K562 (cell line): Measurements from ENCODE around the gene NLRP7. TPM values are rescaled to one million over a fixed set of nuclear protein-coding genes. Genes with fewer than 3 reads are reported as not detected.
"Not testable (repeated sequence)": the region's sequence is repeated elsewhere in the genome, so short reads cannot be mapped to it uniquely, and the experiment has no call there.

Experiments used
- ATAC-seq: fragments of 200-7000 bp; cut with Tn5 transposase; 3 replicates; pipeline ENCODE4 v1.9.1; 2020; ENCODE audit warnings: moderate library complexity
- BruUV-seq: library from RNA; stranded (reverse); fragments of 400-500 nt; replicated peaks from 2 replicates; lab custom pipeline; 2021; lab: Mats Ljungman, UMichigan
- CTCF ChIA-PET: fragments of 300-600 bp; formaldehyde crosslinking; extraction: SDS; loops from one replicate; lab custom pipeline; 2021; ENCODE audit warnings: low intra/inter-chr PET ratio; lab: Yijun Ruan, JAX
- POLR2A ChIA-PET: fragments of 300-600, 350-650 bp; sonication (Branson Sonifier 250); formaldehyde crosslinking; extraction: SDS; loops from one replicate; lab custom pipeline; 2021; ENCODE audit warnings: antibody characterized with exemption, inconsistent platforms; lab: Yijun Ruan, JAX
- DNase-seq, 4 experiments: peaks; one replicate each; pipeline versions ENCODE4 v3.0.0 to v3.0.0-alpha.2; 2011 to 2018; ENCODE audit warnings: low spot score in 3 of 4, mixed read lengths in 3 of 4; ENCODE audit errors: extremely low read depth in 1 of 4
- FAIRE-seq: peaks from 2 replicates; lab custom pipeline; 2011; peaks lifted over from hg19 to GRCh38; lab: Jason Lieb, UNC
- H2AFZ ChIP-seq: 2 replicates; pipeline ENCODE4 v1.6.0; 2011; ENCODE audit warnings: low read depth, low read length, control low read depth, inconsistent platforms
- H3K27ac ChIP-seq: fragments of 200-600 bp; 3 replicates; pipeline ENCODE4 v1.8.0; 2011; ENCODE audit warnings: low read depth, mild to moderate bottlenecking, control low read depth, inconsistent platforms, low read length, moderate library complexity, mixed read lengths; ENCODE audit errors: extremely low read depth
- H3K27me3 ChIP-seq, 2 experiments: fragments of 300-600 bp in 1 of 2; 2 replicates in 1 of 2; 3 replicates in 1 of 2; pipeline versions ENCODE4 v1.6.0 to v1.8.0; 2011; ENCODE audit warnings: inconsistent platforms in 2 of 2, low read length in 2 of 2, mild to moderate bottlenecking in 1 of 2, mixed read lengths in 1 of 2, moderate library complexity in 1 of 2; ENCODE audit not compliant: control insufficient read depth in 2 of 2, insufficient read depth in 2 of 2
- H3K36me3 ChIP-seq: fragments of 300-600 bp; 3 replicates; pipeline ENCODE4 v1.8.0; 2011; ENCODE audit warnings: mild to moderate bottlenecking, low read length, inconsistent platforms; ENCODE audit not compliant: control insufficient read depth, insufficient read depth
- H3K4me1 ChIP-seq, 2 experiments: fragments of 200-600 bp in 1 of 2; replicated peaks in 1 of 2; 2 replicates in 1 of 2; 3 replicates in 1 of 2; pipeline versions ENCODE4 v1.5.1 to v1.8.0; 2011; ENCODE audit warnings: inconsistent platforms in 2 of 2, low read length in 2 of 2, mild to moderate bottlenecking in 1 of 2, mixed read lengths in 1 of 2, moderate library complexity in 1 of 2; ENCODE audit not compliant: control insufficient read depth in 2 of 2, insufficient read depth in 2 of 2
- H3K4me2 ChIP-seq: 2 replicates; pipeline ENCODE4 v1.6.1; 2011; ENCODE audit warnings: low read length, control low read depth, inconsistent platforms, mixed read lengths; ENCODE audit not compliant: insufficient read depth
- H3K4me3 ChIP-seq: fragments of 200-600 bp; sonication (generic), shearing (Covaris generic); 2 replicates; pipeline ENCODE4 v1.5.1; 2016; ENCODE audit warnings: control low read depth, inconsistent platforms
- H3K79me2 ChIP-seq: fragments of 200-600 bp; 3 replicates; pipeline ENCODE4 v1.8.0; 2011; ENCODE audit warnings: low read length, inconsistent platforms; ENCODE audit not compliant: control insufficient read depth, insufficient read depth
- H3K9ac ChIP-seq, 2 experiments: 2 replicates each; pipeline versions ENCODE4 v1.6.0 to v1.6.1; 2011; ENCODE audit warnings: low read depth in 2 of 2, low read length in 2 of 2, control low read depth in 1 of 2, inconsistent platforms in 1 of 2, mild to moderate bottlenecking in 1 of 2, mixed read lengths in 1 of 2; ENCODE audit not compliant: insufficient read depth in 1 of 2
- H3K9me1 ChIP-seq: one replicate; pipeline ENCODE4 v1.6.0; 2011; ENCODE audit warnings: inconsistent platforms, mild to moderate bottlenecking, low read length, moderate library complexity; ENCODE audit not compliant: control insufficient read depth, insufficient read depth
- H3K9me3 ChIP-seq: replicated peaks from 2 replicates; pipeline ENCODE4 v1.5.1; 2011; ENCODE audit warnings: low read depth, low read length, inconsistent platforms; ENCODE audit not compliant: control insufficient read depth, insufficient read depth
- H4K20me1 ChIP-seq: replicated peaks from 2 replicates; pipeline ENCODE4 v1.6.1; 2011; ENCODE audit warnings: low read length, inconsistent platforms, mixed read lengths; ENCODE audit not compliant: control insufficient read depth, insufficient read depth
- ARID1B ChIP-seq: fragments of 450-650 bp; IDR thresholded peaks from 2 replicates; pipeline ENCODE4 v1.6.1; 2016; ENCODE audit warnings: antibody characterized with exemption, mild to moderate bottlenecking, inconsistent platforms
- CBFA2T2 ChIP-seq: fragments of 450-650 bp; conservative IDR thresholded peaks from 2 replicates; pipeline ENCODE4 v1.6.1; 2017; ENCODE audit warnings: mild to moderate bottlenecking
- CBFA2T3 ChIP-seq: fragments of 450-650 bp; IDR thresholded peaks from 2 replicates; pipeline ENCODE4 v1.6.1; 2017
- CTBP1 ChIP-seq: fragments of 450-650 bp; IDR thresholded peaks from 2 replicates; pipeline ENCODE4 v1.6.1; 2016; ENCODE audit warnings: borderline replicate concordance
- DPF2 ChIP-seq: fragments of 450-650 bp; IDR thresholded peaks from 2 replicates; pipeline ENCODE4 v1.6.1; 2016
- ESRRA ChIP-seq: fragments of 450-650 bp; IDR thresholded peaks from 2 replicates; pipeline ENCODE4 v1.6.1; 2014; ENCODE audit warnings: low read depth, mild to moderate bottlenecking, moderate library complexity, borderline replicate concordance
- KDM1A ChIP-seq, 2 experiments: fragments of 450-650 bp; IDR thresholded peaks; 2 replicates each; pipeline ENCODE4 v1.6.1; 2016; ENCODE audit warnings: mild to moderate bottlenecking in 2 of 2
- LEF1 ChIP-seq: fragments of 450-650 bp; IDR thresholded peaks from 2 replicates; pipeline ENCODE4 v1.6.1; 2016; ENCODE audit warnings: mild to moderate bottlenecking
- NFIC ChIP-seq: fragments of 450-650 bp; IDR thresholded peaks from 2 replicates; pipeline ENCODE4 v1.6.1; 2017; ENCODE audit warnings: mild to moderate bottlenecking, inconsistent platforms
- SMARCA4 ChIP-seq: fragments of 450-650 bp; IDR thresholded peaks from 2 replicates; pipeline ENCODE4 v1.6.1; 2016
- TAL1 ChIP-seq: fragments of 450-650 bp; IDR thresholded peaks from 2 replicates; pipeline ENCODE4 v1.6.1; 2016; ENCODE audit warnings: mild to moderate bottlenecking
- TCF3 ChIP-seq: sonication (generic); formaldehyde crosslinking; IDR thresholded peaks from 2 replicates; pipeline ENCODE4 v1.4.0; 2020; ENCODE audit warnings: mild to moderate bottlenecking, missing genetic modification reagents
- ZNF263 ChIP-seq: sonication (generic); formaldehyde crosslinking; IDR thresholded peaks from 2 replicates; pipeline ENCODE4 v1.8.0; 2022; ENCODE audit warnings: mild to moderate bottlenecking, missing genetic modification reagents, borderline replicate concordance
- WGBS: fragments of 100-300 bp; shearing (Covaris generic); methylation state at CpG from one replicate; pipeline ENCODE4 v1.1.6; 2016; ENCODE audit warnings: low coverage, mixed read lengths; ENCODE audit not compliant: insufficient coverage; ENCODE audit errors: missing lambda C conversion rate; 5-methylcytosine and 5-hydroxymethylcytosine counted together
- in situ Hi-C: fragments of 300-500 bp; cut with MboI; formaldehyde crosslinking; loops from 4 replicates; pipeline ENCODE4 v1.15.0; 2018; ENCODE audit warnings: inconsistent platforms, mixed read lengths
- intact Hi-C: fragments of 100-400 bp; cut with micrococcal nuclease; formaldehyde crosslinking; loops from 2 replicates; pipeline ENCODE4 v1.14.2; 2022
- polyA plus RNA-seq, 8 experiments: library from polyadenylated mRNA; depleted of rRNA in 4 of 8; stranded (reverse) in 5 of 8; unstranded in 3 of 8; fragments of >200 nt; fragmentation: Nextera tagmentation in 2 of 8; fragmentation: Illumina TruSeq in 1 of 8; extraction: Ambion mirVana in 2 of 8; extraction: Trizol in 1 of 8; gene quantifications; 2 replicates each; pipeline versions ENCODE4 v1.2.1 to v1.2.3, GENCODE V29; 2011 to 2014; ENCODE audit warnings: inconsistent platforms in 1 of 8, missing spikeins in 1 of 8
- total RNA-seq, 7 experiments: library from RNA; depleted of rRNA in 6 of 7; stranded (reverse); fragments of >200 nt in 6 of 7; fragmentation: Illumina TruSeq in 2 of 7; extraction: Trizol in 2 of 7; gene quantifications; 2 replicates each; pipeline versions ENCODE4 v1.2.1 to v1.2.3, GENCODE V29; 2011 to 2021; ENCODE audit warnings: low replicate concordance in 1 of 7
- TF ChIP-seq, protein P1 (sequence below): sonication (generic); IDR thresholded peaks from 2 replicates; pipeline ENCODE4 v1.6.1; 2016

NLRP7 gene
- total and polyA plus RNA-seq, 9 of the 15 experiments (the other 6 are each of a cell fraction or from before 2014, with no cell fraction given), result 0.03 to 0.22 (median 0.09) TPM; not detected in 3

DNA sequence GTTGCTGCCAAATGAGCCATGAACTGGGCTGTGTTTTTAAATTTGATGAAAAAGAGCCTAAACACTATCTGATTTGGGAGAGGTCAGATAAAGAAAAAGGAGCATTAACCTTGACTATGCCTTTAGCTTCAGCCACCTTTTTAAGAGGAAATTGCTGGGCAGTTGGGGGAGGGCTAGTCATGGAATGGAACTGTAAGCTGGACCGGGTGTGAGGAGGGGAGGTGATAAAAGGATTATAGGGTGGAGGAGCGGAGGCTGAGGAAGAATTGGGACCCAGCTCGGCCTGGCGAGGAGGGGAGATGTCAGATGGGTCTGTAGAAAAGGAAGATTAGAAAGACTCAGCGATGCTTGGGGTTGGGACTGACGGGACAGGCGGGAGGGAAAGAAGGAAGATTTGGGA, 48.6 kb downstream of the NLRP7 start:
- H3K4me1 ChIP-seq, H2AFZ ChIP-seq, in situ Hi-C loops, H3K9ac ChIP-seq, H3K4me3 ChIP-seq, H3K27me3 ChIP-seq, FAIRE-seq, H3K79me2 ChIP-seq, H3K9me1 ChIP-seq, H3K4me2 ChIP-seq, CTCF ChIA-PET, H4K20me1 ChIP-seq, intact Hi-C loops, H3K36me3 ChIP-seq, ATAC-seq, H3K27ac ChIP-seq, BruUV-seq, H3K9me3 ChIP-seq: not testable (repeated sequence)
- WGBS, result 8% methylated on average over 5 of the region's 7 CpGs
- TF ChIP-seq SMARCA4 (peak; percentile 52), ESRRA (peak; percentile 40; the same call in 1 of the 2 replicates), CTBP1 (0 out of 2 replicates have a peak, but pooled peaks have one; percentile 34), LEF1 (0 out of 2 replicates have a peak, but pooled peaks have one; percentile 16), ZNF263 (peak; percentile 53; the same call in 1 of the 2 replicates), ARID1B (peak; percentile 77), NFIC (peak; percentile 22; the same call in 1 of the 2 replicates), CBFA2T2 (peak; percentile 50), TAL1 (peak; percentile 56; the same call in 1 of the 2 replicates), KDM1A (IDR thresholded peaks at IDR 0.05) (0 out of 4 replicates have a peak, but pooled peaks of 1 of the 2 experiments have one; percentile 18), TCF3 (CRISPR knock-in tag) (peak; percentile 50; the same call in 1 of the 2 replicates), DPF2 (peak; percentile 63; the same call in 1 of the 2 replicates), CBFA2T3 (peak; percentile 62)
- TF ChIP-seq, protein P1, sequence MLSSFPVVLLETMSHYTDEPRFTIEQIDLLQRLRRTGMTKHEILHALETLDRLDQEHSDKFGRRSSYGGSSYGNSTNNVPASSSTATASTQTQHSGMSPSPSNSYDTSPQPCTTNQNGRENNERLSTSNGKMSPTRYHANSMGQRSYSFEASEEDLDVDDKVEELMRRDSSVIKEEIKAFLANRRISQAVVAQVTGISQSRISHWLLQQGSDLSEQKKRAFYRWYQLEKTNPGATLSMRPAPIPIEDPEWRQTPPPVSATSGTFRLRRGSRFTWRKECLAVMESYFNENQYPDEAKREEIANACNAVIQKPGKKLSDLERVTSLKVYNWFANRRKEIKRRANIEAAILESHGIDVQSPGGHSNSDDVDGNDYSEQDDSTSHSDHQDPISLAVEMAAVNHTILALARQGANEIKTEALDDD, result peak; percentile 31; the same call in 1 of the 2 replicates
- POLR2A ChIA-PET, result interaction anchor here (1.0 kb wide), 1 partner anchor 218 kb away, joined by 3 read pairs; the partner anchor contains the start of gene PPP1R12C
- DNase-seq, result peak in 1 of 4 experiments; percentile 60
